WERI-Rb-1 (cell line): ENCODE data around the gene APOL1.

Experiments used
- DNase-seq: peaks from one replicate; pipeline ENCODE4 v3.0.0-alpha.2; 2020
- H3K27ac ChIP-seq: fragments of 250-450 bp; sonication (Bioruptor Pico); 2 replicates; pipeline ENCODE4 v1.5.1; 2020; ENCODE audit warnings: mild to moderate bottlenecking, moderate library complexity
- H3K27me3 ChIP-seq: fragments of 250-450 bp; sonication (Bioruptor Pico); 2 replicates; pipeline ENCODE4 v1.5.1; 2021; ENCODE audit warnings: mild to moderate bottlenecking, low read depth, moderate library complexity; ENCODE audit not compliant: insufficient read depth, severe bottlenecking
- H3K36me3 ChIP-seq: fragments of 250-450 bp; sonication (Bioruptor Pico); 2 replicates; pipeline ENCODE4 v1.5.1; 2020; ENCODE audit warnings: mild to moderate bottlenecking, moderate library complexity
- H3K4me3 ChIP-seq: 2 replicates; pipeline ENCODE4 v1.5.1; 2011; ENCODE audit warnings: low read depth, mild to moderate bottlenecking, control low read depth, low read length
- H3K9me3 ChIP-seq: fragments of 250-450 bp; sonication (Bioruptor Pico); 2 replicates; pipeline ENCODE4 v1.5.1; 2021; ENCODE audit warnings: mild to moderate bottlenecking, moderate library complexity; ENCODE audit not compliant: severe bottlenecking
- CTCF ChIP-seq: IDR thresholded peaks from 2 replicates; pipeline ENCODE4 v1.5.1; 2011; ENCODE audit warnings: low read depth, mild to moderate bottlenecking, control low read depth, inconsistent platforms, low read length

APOL1 gene

DNA sequence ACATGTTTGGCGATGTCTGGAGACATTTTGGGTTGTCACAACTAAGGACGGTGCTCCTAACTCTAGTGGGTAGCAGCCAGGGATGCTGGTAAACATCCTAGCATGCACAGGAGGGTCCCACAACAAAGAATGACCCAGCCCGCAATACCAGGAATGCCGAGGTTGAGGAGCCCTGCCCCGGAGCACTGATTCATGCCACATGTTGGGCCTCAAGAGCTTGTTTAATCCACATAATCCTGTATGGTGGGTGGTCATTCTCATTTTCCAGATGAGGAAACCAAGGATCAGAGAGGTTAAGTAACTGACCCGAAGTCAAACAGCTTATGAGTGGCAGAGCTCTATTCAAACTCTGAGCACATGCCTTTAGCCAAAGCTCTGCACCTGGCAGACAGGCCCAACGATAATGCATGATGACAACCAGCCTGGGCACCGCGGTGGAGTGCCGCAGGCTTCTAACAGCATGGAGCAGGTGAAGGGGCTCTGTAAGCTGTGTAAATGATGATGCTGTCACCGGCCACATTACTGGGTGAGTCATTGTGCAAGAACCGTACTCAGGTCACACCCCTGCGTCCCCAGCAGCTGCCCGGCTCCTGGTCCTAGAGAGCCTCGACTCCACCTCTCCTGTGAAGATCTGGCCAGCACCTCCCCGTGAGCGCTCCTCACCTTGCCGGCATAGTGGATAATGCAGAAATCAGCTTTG lies 58.6 kb downstream of the APOL1 start:
- H3K4me3 ChIP-seq, result no peak overlapping the region
- no peak overlapping the region for H3K27ac ChIP-seq
- peaks cover 60% of the 10 kb centered on the region for H3K36me3 ChIP-seq
- no peaks in the 10 kb centered on the region for H3K9me3 ChIP-seq
- no peak for TF ChIP-seq CTCF
- H3K27me3 ChIP-seq, result no peaks in the 10 kb centered on the region
- DNase-seq, result no peak

- H3K27me3 ChIP-seq, result no peaks in the 10 kb centered on the region
- H3K4me3 ChIP-seq, result no peak overlapping the region
- H3K36me3 ChIP-seq, result peaks cover 64% of the 10 kb centered on the region
- H3K27ac ChIP-seq, result no peak overlapping the region
- no peak for TF ChIP-seq CTCF
- H3K9me3 ChIP-seq, result no peaks in the 10 kb centered on the region
- no peak for DNase-seq
Observed at GRCh38 chr22:36315325-36315724, 62.4 kb downstream of the APOL1 start.

DNA sequence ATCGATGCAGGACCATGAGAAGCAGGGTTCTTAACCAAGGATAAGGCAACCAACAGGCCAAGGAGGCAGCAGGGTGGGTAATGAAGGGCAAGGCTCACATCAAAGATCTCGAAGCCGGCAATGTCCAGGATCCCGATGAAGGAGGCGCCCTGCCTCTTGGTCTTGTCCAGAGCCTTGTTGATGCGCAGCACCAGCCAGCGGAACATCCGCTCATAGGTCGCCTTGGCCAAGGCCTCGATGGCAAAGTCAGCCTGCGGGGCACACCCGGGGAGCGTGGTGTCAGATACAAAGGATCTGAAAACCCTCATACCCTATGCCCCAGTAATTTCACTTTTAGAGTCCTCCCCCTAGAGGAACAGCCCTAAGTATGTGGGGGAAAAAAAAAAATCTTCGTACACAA lies 63.5 kb downstream of the APOL1 start:
- H3K9me3 ChIP-seq, result no peaks in the 10 kb centered on the region
- H3K27me3 ChIP-seq, result no peaks in the 10 kb centered on the region
- peaks cover 63% of the 10 kb centered on the region for H3K36me3 ChIP-seq
- no peak overlapping the region for H3K27ac ChIP-seq
- H3K4me3 ChIP-seq, result no peak overlapping the region
- no peak for TF ChIP-seq CTCF
- DNase-seq, result no peak
